ENCODE data around the gene KIF16B.

DNA sequence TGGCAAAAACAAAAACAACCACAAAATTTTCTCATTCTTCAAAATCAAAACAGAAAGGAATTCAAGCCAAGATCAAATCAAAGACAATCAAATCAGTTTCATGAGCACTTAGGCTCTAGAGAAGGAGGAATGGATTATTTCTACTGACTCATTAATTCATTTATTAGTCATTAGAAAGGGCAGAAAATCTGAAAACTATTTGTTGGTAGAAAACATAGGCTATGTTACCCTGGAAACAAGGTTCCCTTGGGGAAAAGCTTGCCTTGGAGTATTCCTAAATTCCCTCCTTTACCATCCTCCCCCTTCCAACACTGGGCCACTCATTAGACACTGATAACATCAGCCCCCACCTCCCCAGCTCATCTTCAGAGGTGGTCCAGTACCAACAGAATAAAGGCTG is 17.5 kb downstream of the KIF16B start:
- no peak for TF ChIP-seq CTCF (conservative IDR thresholded peaks at IDR 0.05; ENCODE audit: low read depth in 2 of 2)
- TF ChIP-seq EZH2 (IDR thresholded peaks at IDR 0.05; ENCODE audit: low read depth, unreplicated experiment), result no peak
- TF ChIP-seq JUNB (IDR thresholded peaks at IDR 0.05; ENCODE audit: unreplicated experiment), result no peak

All from GM23338 (cell line).